Measurements from ENCODE around the gene ASB10. TPM values are rescaled to one million over a fixed set of nuclear protein-coding genes. Genes with fewer than 3 reads are reported as not detected.

The ASB10 gene
- polyA plus RNA-seq, 1 of the 3 experiments (the other 2 are of a cell fraction), result not detected

- CTCF ChIA-PET, result interaction anchor here (1.1 to 18.0 kb wide), 6 partner anchors 11 to 109 kb away, joined by 3 to 239 read pairs (median 20); partner anchors contain the start of gene GBX1
- Histone ChIP-seq H3K27ac (ENCODE audit: low read depth in 2 of 2, low read length in 1 of 2) (no peak overlapping the region), H3F3A (replicated peaks; ENCODE audit: insufficient read depth) (no peaks in the 10 kb centered on the region), H3K9ac (no peak overlapping the region), H4K20me1 (ENCODE audit: insufficient read depth) (no peaks in the 10 kb centered on the region), H3K4me3 (ENCODE audit: low read depth in 2 of 2, low read length in 1 of 2) (no peak overlapping the region), H3K9me3 (no peaks in the 10 kb centered on the region), H3K4me2 (no peak overlapping the region), H3K27me3 (ENCODE audit: insufficient read depth) (no peaks in the 10 kb centered on the region), H2AFZ (ENCODE audit: low read depth) (no peak overlapping the region), H3K4me1 (ENCODE audit: control insufficient read depth in 1 of 2, insufficient read depth in 2 of 2, low read depth in 1 of 2, low read length in 1 of 2) (peaks cover 0 to 34% of the 10 kb centered on the region in 2 experiments; a peak in 1 of 4 replicates), H3K9me2 (no peaks in the 10 kb centered on the region), H3K36me3 (replicated peaks in 1 of 2; ENCODE audit: control insufficient read depth in 1 of 2, insufficient read depth in 2 of 2, low read length in 1 of 2) (peaks cover 10 to 92% of the 10 kb centered on the region in 2 experiments), H3K79me2 (ENCODE audit: insufficient read depth) (no peaks in the 10 kb centered on the region)
- TF ChIP-seq FOSL2 (IDR thresholded peaks at IDR 0.05; ENCODE audit: borderline replicate concordance, low read depth), result no peak
- 96% methylated on average over 14 of the region's 14 CpGs for WGBS (ENCODE audit: low lambda C conversion rate)
- no peak for DNase-seq
- POLR2A ChIA-PET, result no interaction called here
Observed at GRCh38 chr7:151134743-151135524, 52.1 kb downstream of the ASB10 start.

- H3K27ac ChIP-seq (ENCODE audit: low read depth in 2 of 2, low read length in 1 of 2), result no peak overlapping the region
- H3K27me3 ChIP-seq (ENCODE audit: insufficient read depth), result no peaks in the 10 kb centered on the region
- no peak overlapping the region for H3K4me3 ChIP-seq (ENCODE audit: low read depth in 2 of 2, low read length in 1 of 2)
- 95% methylated on average over 23 of the region's 24 CpGs for WGBS (ENCODE audit: low lambda C conversion rate)
- H3F3A ChIP-seq (replicated peaks; ENCODE audit: insufficient read depth), result no peaks in the 10 kb centered on the region
- no peaks in the 10 kb centered on the region for H3K79me2 ChIP-seq (ENCODE audit: insufficient read depth)
- H3K4me1 ChIP-seq (ENCODE audit: control insufficient read depth in 1 of 2, insufficient read depth in 2 of 2, low read depth in 1 of 2, low read length in 1 of 2), result peaks cover 0 to 36% of the 10 kb centered on the region in 2 experiments; a peak in 1 of 4 replicates
- peaks cover 11 to 93% of the 10 kb centered on the region in 2 experiments for H3K36me3 ChIP-seq (replicated peaks in 1 of 2; ENCODE audit: control insufficient read depth in 1 of 2, insufficient read depth in 2 of 2, low read length in 1 of 2)
- DNase-seq, result no peak
- H3K4me2 ChIP-seq, result no peak overlapping the region
- H3K9me2 ChIP-seq, result no peaks in the 10 kb centered on the region
- H4K20me1 ChIP-seq (ENCODE audit: insufficient read depth), result no peaks in the 10 kb centered on the region
- no peaks in the 10 kb centered on the region for H3K9me3 ChIP-seq
- H2AFZ ChIP-seq (ENCODE audit: low read depth), result no peak overlapping the region
- no peak overlapping the region for H3K9ac ChIP-seq
- TF ChIP-seq MAX (IDR thresholded peaks at IDR 0.05; ENCODE audit: low read depth) (no peak), RXRA (IDR thresholded peaks at IDR 0.05; ENCODE audit: borderline replicate concordance, low read depth) (no peak), EZH2phosphoT487 (IDR thresholded peaks at IDR 0.05; ENCODE audit: borderline replicate concordance, low read depth) (no peak), TCF12 (IDR thresholded peaks at IDR 0.05) (no peak), FOXJ3 (CRISPR knock-in tag; IDR thresholded peaks at IDR 0.05) (no peak), FOXM1 (IDR thresholded peaks at IDR 0.05; ENCODE audit: low read depth) (no peak), CHD2 (IDR thresholded peaks at IDR 0.05; ENCODE audit: low read length, partially characterized antibody) (no peak), GATA2 (CRISPR knock-in tag; IDR thresholded peaks at IDR 0.05) (no peak)
- POLR2A ChIA-PET, result no interaction called here
- CTCF ChIA-PET, result interaction anchor here (1.9 to 18.0 kb wide), 4 partner anchors 10 to 35 kb away, joined by 5 to 239 read pairs (median 54); partner anchors contain the start of gene GBX1
Observed at GRCh38 chr7:151133986-151134742, 52.9 kb downstream of the ASB10 start.
